Stomach (tissue), 4 donors: Measurements from ENCODE around the gene SLC9A6.

Experiments
- CTCF ChIP-seq, 7 experiments: fragments of 450-650 bp in 4 of 7; fragments of 200-600 bp in 3 of 7; sonication (generic) in 3 of 7; IDR thresholded peaks; one replicate each; pipeline ENCODE4 v1.5.1; 2016 to 2019; ENCODE audit warnings: antibody characterized with exemption in 7 of 7, control low read depth in 2 of 7, mild to moderate bottlenecking in 1 of 7
- POLR2A ChIP-seq, 4 donors: fragments of 450-650 bp; IDR thresholded peaks; one replicate each; pipeline ENCODE4 v1.6.1; 2016; ENCODE audit warnings: antibody characterized with exemption in 4 of 4, control low read depth in 2 of 4, mild to moderate bottlenecking in 1 of 4, moderate library complexity in 1 of 4
- POLR2AphosphoS5 ChIP-seq, 3 donors: sonication (generic); formaldehyde crosslinking; IDR thresholded peaks; one replicate each; pipeline ENCODE4 v1.6.1; 2016; ENCODE audit warnings: antibody characterized with exemption in 3 of 3

- TF ChIP-seq POLR2A (IDR thresholded peaks at IDR 0.05) (no peak), CTCF (IDR thresholded peaks at IDR 0.05) (peak in 5 of 7 experiments; percentile 22 to 43 (median 26)), POLR2AphosphoS5 (IDR thresholded peaks at IDR 0.05) (no peak)
Measured at GRCh38 chrX:136028383-136028984, 43.2 kb downstream of the SLC9A6 start.
